HG03025 (cell line): ENCODE data around the gene ZNF189.
"Not testable (repeated sequence)": the region's sequence is repeated elsewhere in the genome, so short reads cannot be mapped to it uniquely, and the experiment has no call there.

Experiments used
- ATAC-seq: cut with Tn5 transposase; IDR thresholded peaks from one replicate; pipeline ENCODE4 v1.9.1; 2021; ENCODE audit warnings: mild to moderate bottlenecking, moderate library complexity; ENCODE audit not compliant: unreplicated experiment, low FRiP score

The ZNF189 gene

GRCh38 chr9:101376111-101376848, 22.4 kb upstream of the ZNF189 start:
- ATAC-seq: no peak

- no peak for ATAC-seq
Observed at GRCh38 chr9:101380295-101380694, 18.4 kb upstream of the ZNF189 start.

DNA sequence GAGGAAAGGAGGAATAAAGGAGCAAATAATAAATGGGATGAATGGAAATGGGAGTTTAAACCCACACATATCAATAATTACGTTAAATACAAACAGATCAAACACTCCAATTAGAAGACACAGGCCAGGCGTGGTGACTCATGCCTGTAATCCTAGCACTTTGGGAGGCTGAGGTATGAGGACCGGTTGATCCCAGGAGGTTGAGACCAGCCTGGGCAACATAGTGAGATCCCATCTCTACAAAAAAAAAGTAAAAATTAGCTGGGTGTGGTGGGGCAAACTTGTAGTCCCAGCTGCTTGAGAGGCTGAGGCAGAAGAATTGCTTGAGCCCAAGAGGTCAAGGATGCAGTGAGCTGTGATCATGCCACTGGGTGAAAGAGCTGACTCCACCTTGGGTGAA, 17.5 kb upstream of the ZNF189 start:
- no peak for ATAC-seq

DNA sequence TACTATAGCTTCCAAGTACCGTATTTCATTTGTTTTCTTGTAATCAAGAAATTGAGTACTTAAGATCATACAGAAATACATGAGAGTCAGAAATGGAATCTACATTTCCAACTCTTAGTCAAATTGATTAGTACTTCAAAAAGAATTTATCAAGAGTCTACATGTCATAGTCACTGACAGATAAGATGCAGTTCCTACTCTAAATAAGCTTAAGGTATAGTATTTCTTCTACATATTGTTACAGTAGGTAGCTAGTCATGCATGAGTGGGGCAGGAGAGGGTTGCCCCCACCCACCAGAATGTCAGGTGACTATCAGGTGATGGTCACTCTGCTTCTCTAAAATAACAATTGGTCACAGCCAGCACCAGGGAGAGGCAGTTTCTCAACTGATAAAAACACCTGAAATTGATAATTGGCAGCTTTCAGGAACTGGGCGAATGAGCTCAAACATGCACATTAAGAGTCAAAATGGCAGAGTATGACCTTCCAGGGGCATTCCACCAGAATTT, 16.8 kb upstream of the ZNF189 start:
- ATAC-seq: no peak

GRCh38 chr9:101383361-101383760, 15.3 kb upstream of the ZNF189 start:
- no peak for ATAC-seq

GRCh38 chr9:101384873-101385536, 13.6 kb upstream of the ZNF189 start, which contains the start of gene BAAT:
Gene BAAT (minus strand): TSS chr9:101385006. CDS start chr9:101371404, 13,602 bp downstream.
- ATAC-seq: not testable (repeated sequence)

GRCh38 chr9:101387871-101388506, 10.7 kb upstream of the ZNF189 start:
- ATAC-seq: no peak

- ATAC-seq: no peak
Observed at GRCh38 chr9:101388507-101388993, 10.1 kb upstream of the ZNF189 start.

DNA sequence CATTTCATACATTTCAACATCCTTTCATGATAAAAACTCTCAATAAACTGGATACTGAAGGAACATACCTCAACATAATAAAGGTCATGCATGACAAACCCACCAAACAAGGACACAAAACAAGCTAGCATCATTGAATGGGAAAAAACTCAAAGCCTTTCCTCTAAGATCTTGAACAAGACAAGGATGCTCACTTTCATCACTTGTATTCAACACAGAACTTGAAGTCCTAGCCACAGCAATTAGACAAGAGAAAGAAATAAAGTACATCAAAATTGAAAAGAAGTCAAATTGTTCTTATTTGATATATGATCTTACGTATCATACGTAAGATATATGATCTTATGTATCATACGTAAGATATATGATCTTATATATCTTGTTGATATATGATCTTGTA, 5.5 kb upstream of the ZNF189 start:
- ATAC-seq: no peak

DNA sequence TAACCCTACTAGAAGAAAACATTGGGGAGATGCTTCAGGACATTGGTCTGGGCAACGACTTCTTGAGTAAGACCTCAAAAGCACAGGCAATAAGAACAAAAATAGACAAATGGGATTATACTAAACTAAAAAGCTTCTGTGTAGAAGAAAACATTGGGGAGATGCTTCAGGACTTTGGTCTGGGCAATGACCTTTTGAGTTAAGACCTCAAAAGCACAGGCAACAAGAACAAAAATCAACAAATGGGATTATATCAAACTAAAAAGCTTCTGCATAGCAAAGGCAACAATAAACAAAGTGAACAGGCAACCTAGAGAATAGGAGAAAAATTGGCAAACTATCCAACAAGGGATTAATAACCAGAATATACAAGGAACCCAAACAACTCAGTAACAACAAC, 4.0 kb upstream of the ZNF189 start:
- ATAC-seq: no peak

DNA sequence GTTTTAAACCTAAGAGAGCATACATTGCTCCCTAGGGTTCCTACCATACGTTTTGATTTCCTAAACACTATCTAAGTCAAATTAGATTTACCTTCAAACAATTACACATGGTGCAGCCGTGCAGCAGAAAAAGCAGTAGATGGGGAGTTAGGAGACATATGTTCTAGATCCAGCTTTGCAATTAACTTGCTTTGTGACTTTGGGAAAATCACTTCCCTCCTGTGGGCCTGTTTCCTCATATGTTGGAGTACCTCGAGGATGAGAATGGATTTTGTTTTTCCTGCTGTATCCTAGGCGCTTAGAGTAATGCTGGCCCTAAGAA, 944 bp upstream of the ZNF189 start:
- ATAC-seq: no peak

DNA sequence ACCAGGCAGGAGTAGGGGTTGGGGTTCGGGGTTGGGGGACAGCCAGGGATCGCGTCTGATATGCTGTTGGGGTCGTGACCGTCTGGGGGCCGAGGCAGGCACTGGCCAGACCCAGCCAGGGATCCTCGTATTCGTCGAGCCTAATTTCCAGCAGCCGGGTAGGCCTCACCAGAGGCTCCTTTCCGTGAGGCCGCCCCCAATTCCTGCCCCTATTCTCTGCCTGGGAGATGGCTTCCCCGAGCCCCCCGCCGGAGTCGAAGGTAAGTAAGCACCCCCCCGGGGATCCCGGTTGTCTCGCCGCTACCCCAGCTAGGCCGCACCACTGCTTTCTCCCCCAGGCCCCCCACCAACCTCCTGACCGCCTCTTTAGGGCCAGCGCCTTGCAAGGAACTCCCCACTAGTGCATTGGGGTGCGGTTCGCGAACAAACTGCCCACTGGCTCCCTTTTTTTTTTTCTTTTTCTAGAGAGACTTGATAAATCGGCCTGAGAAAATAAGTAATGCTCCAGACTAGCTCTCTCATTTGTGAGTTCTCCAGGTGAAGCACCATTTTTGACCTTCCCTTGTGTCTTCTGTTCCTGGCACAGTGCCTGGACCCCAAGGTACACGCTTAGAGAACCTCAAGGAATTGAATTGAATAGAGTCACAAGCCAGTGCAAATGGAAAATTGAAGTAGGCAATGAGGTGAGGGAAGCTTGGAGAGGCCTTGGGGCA, 435 bp downstream of the ZNF189 start:
- ATAC-seq: peak; percentile 17

GRCh38 chr9:101399643-101399970, 956 bp downstream of the ZNF189 start:
- no peak for ATAC-seq

DNA sequence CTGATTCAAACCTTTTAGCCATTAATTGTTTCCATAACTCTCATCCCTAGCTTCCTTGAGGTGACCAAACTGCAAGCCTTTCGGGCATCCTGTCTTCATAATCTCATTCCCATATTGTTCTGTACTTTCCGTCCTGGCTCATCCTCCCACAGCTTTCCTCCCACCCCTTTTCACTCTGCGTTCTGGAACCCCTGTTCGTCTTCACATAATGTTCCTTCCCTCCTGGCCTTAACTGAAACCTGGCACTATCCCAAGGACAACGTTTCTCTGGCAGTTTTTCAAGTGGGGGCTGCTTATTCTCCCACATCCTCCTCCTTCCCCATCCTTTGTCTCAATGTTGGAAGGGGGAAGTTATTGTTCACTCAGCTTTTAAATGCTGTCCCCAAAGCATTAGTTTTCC, 1.5 kb downstream of the ZNF189 start:
- no peak for ATAC-seq

DNA sequence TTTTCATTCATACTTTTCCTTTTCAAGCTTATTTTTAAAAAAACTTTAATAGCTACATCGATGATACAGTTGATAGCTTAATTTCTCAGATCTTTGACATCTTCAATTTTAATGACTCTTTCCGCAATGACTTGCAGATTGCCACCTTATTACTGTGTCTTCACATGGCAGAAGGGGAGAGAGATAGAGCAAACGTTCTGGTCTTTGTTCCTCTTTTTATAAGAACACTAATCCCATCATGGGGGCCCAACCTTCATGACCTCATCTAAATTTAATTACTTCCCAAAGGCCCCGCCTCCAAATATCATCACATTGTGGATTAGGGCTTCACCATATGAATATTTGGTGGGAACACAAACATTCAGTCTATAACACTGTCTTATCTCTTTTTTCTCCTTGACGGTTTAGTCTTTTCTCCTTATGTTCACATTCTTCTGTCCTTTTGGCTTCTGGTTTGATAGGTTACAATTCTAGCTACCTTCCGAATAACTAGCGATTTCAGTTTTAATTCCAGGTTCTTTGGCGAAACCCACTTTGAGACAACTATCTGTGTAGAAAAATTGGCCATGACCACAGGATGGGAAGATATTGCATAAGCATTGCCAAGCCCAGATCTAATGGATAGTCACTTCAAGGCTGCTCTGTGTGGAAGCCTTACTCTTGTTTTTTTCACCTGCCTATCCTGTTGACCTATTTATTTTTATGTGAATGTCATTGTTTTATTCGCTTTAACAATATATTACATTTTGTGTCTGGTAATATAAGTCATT, 5.0 kb downstream of the ZNF189 start:
- ATAC-seq: no peak

DNA sequence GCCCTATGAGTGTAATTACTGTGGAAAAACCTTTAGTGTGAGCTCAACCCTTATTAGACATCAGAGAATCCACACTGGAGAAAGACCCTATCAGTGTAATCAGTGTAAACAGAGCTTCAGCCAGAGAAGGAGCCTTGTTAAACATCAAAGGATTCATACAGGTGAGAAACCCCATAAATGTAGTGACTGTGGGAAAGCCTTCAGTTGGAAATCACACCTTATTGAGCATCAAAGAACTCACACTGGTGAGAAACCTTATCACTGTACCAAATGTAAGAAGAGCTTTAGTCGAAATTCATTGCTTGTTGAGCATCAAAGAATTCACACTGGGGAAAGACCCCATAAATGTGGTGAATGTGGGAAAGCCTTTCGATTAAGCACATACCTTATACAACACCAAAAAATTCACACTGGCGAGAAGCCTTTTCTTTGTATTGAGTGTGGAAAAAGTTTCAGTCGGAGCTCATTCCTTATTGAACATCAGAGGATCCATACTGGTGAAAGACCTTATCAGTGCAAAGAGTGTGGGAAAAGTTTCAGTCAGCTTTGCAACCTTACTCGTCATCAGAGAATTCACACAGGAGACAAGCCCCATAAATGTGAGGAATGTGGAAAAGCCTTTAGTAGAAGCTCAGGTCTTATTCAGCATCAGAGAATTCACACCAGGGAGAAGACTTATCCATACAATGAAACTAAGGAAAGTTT, 9.9 kb downstream of the ZNF189 start:
- no peak for ATAC-seq

DNA sequence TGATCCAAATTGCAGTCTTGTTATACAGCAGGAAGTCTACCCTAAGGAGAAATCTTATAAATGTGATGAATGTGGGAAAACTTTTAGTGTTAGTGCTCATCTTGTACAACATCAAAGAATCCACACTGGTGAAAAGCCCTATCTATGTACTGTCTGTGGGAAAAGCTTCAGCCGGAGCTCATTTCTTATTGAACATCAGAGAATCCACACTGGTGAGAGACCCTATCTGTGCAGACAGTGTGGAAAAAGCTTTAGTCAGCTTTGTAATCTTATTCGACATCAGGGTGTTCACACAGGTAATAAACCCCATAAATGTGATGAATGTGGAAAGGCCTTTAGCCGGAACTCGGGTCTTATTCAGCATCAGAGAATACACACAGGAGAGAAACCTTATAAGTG, 10.4 kb downstream of the ZNF189 start:
- no peak for ATAC-seq

- no peak for ATAC-seq
Observed at GRCh38 chr9:101414839-101415238, 16.2 kb downstream of the ZNF189 start.

DNA sequence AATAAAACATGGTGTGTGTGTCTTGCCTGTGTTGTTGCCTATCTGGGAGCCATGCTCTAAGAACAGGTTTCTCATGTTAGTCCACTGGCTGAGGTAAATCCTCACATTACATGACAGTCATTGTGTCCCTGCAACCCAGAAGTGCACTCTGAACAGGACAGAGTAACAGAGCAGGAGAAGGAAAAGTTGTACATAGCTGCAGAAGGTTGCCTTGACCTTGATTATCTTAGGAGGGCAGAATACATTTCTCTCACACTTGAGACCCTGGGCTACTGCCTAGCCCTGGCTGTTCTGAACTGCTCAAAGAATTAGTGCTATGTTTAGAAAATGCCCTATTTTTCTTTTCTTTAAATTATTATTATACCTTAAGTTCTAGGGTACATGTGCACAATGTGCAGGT, 16.9 kb downstream of the ZNF189 start:
- ATAC-seq: no peak

GRCh38 chr9:101417389-101417788, 18.7 kb downstream of the ZNF189 start:
- no peak for ATAC-seq
